Prostate gland (tissue), 2 donors: ENCODE results near the gene SLC25A31. TPM values are rescaled to one million over a fixed set of nuclear protein-coding genes. Genes with fewer than 3 reads are reported as not detected.

ENCODE experiments used
- DNase-seq: peaks from one replicate; pipeline ENCODE4 v3.0.0-alpha.2; 2019; ENCODE audit warnings: low spot score
- H3K27ac ChIP-seq, 2 donors: fragments of 200-600 bp; sonication (generic); 2 replicates each; pipeline ENCODE4 v1.5.1; 2017 to 2019
- H3K27me3 ChIP-seq: fragments of 200-600 bp; sonication (generic); replicated peaks from 2 replicates; pipeline ENCODE4 v1.5.1; 2019; ENCODE audit not compliant: insufficient read depth
- H3K36me3 ChIP-seq, 2 donors: fragments of 200-600 bp; sonication (generic); 1 replicate in 1 of 2; 2 replicates in 1 of 2; pipeline versions ENCODE4 v1.5.1 to v1.8.1; 2017 to 2019
- H3K4me1 ChIP-seq: fragments of 200-600 bp; sonication (generic); replicated peaks from 2 replicates; pipeline ENCODE4 v1.5.1; 2019
- H3K4me3 ChIP-seq, 2 donors: fragments of 200-600 bp; sonication (generic); 2 replicates each; pipeline ENCODE4 v1.5.1; 2017 to 2019
- H3K9me3 ChIP-seq: fragments of 200-600 bp; sonication (generic); 2 replicates; pipeline ENCODE4 v1.5.1; 2017
- CTCF ChIP-seq, 4 experiments: fragments of 200-600 bp in 2 of 4; fragments of 450-650 bp in 2 of 4; sonication (generic) in 2 of 4; IDR thresholded peaks; 1 replicate in 3 of 4; 2 replicates in 1 of 4; pipeline ENCODE4 v1.5.1; 2016 to 2019; ENCODE audit warnings: antibody characterized with exemption in 4 of 4, mild to moderate bottlenecking in 2 of 4, moderate library complexity in 2 of 4
- POLR2A ChIP-seq: fragments of 450-650 bp; IDR thresholded peaks from one replicate; pipeline ENCODE4 v1.6.1; 2016; ENCODE audit warnings: antibody characterized with exemption, mild to moderate bottlenecking
- POLR2AphosphoS5 ChIP-seq: sonication (generic); formaldehyde crosslinking; IDR thresholded peaks from one replicate; pipeline ENCODE4 v1.6.1; 2017; ENCODE audit warnings: antibody characterized with exemption
- WGBS: methylation state at CpG from one replicate; pipeline ENCODE4 v1.1.5; 2018; 5-methylcytosine and 5-hydroxymethylcytosine counted together
- intact Hi-C: fragments of 100-400 bp; cut with DNase I; formaldehyde crosslinking; loops from one replicate; pipeline ENCODE4 v1.14.2; 2022
- total RNA-seq, 2 donors: library from RNA; depleted of rRNA; stranded (reverse); fragments of >200 nt; gene quantifications; one replicate each; pipeline ENCODE4 v1.1.0, GENCODE V29; 2016

Gene SLC25A31
- total RNA-seq, 2 donors from 2014 or later = 7.7 TPM; not detected in 1

GRCh38 chr4:127809173-127809800, 79.1 kb downstream of the SLC25A31 start:
- WGBS = 82% methylated on average over 6 of the region's 6 CpGs
- H3K27me3 ChIP-seq = no peaks in the 10 kb centered on the region

GRCh38 chr4:127810551-127810950, 80.4 kb downstream of the SLC25A31 start:
- Histone ChIP-seq H3K27ac (no peak overlapping the region), H3K4me3 (no peak overlapping the region), H3K4me1 (no peaks in the 10 kb centered on the region), H3K36me3 (no peaks in the 10 kb centered on the region), H3K9me3 (no peaks in the 10 kb centered on the region), H3K27me3 (no peaks in the 10 kb centered on the region)
- WGBS = 88% methylated on average over 3 of the region's 3 CpGs
- TF ChIP-seq POLR2A (no peak), CTCF (IDR thresholded peaks at IDR 0.05) (no peak), POLR2AphosphoS5 (no peak)
- intact Hi-C loops = no loop called here
- no peak for DNase-seq

More at GRCh38 chr4:127809173-127809800, 79.1 kb downstream of the SLC25A31 start:
- no peaks in the 10 kb centered on the region for H3K36me3 ChIP-seq
- TF ChIP-seq POLR2A = no peak
- TF ChIP-seq CTCF (IDR thresholded peaks at IDR 0.05) = no peak
- TF ChIP-seq POLR2AphosphoS5 = no peak
- intact Hi-C loops = no loop called here
- no peak for DNase-seq
- no peaks in the 10 kb centered on the region for H3K4me1 ChIP-seq
- no peaks in the 10 kb centered on the region for H3K9me3 ChIP-seq
- H3K27ac ChIP-seq = no peak overlapping the region
- H3K4me3 ChIP-seq = no peak overlapping the region

GRCh38 chr4:127822430-127822829, 92.2 kb downstream of the SLC25A31 start:
- intact Hi-C loops = no loop called here
- Histone ChIP-seq H3K4me3 (no peak overlapping the region), H3K9me3 (no peaks in the 10 kb centered on the region), H3K27me3 (no peaks in the 10 kb centered on the region), H3K27ac (no peak overlapping the region), H3K4me1 (no peaks in the 10 kb centered on the region), H3K36me3 (no peaks in the 10 kb centered on the region)
- no peak for DNase-seq
- TF ChIP-seq POLR2AphosphoS5 (no peak), CTCF (IDR thresholded peaks at IDR 0.05) (no peak), POLR2A (no peak)
- WGBS = 68% methylated on average over 2 of the region's 2 CpGs

Other genes starting within 250 kb of the SLC25A31 start
- 10 to 100 TPM in 1 of 2 donors, 1 to 10 TPM in 1; 6.1 to 13.9 TPM for gene INTU, start 97.4 kb upstream of the SLC25A31 start, total RNA-seq
- 10 to 100 TPM in 1 of 2 donors, 1 to 10 TPM in 1; 8.8 to 12.9 TPM for gene HSPA4L, start 51.9 kb downstream of the SLC25A31 start, total RNA-seq
- gene PLK4, start 150.5 kb downstream of the SLC25A31 start, total RNA-seq = 10 to 100 TPM in 1 of 2 donors, 1 to 10 TPM in 1; 6.8 to 14.6 TPM
- gene MFSD8, start 234.8 kb downstream of the SLC25A31 start, total RNA-seq = 10 to 100 TPM; 12.6 to 21.0 TPM
- 10 to 100 TPM in 1 of 2 donors, 1 to 10 TPM in 1; 5.7 to 10.6 TPM for gene ABHD18, start 235.0 kb downstream of the SLC25A31 start, total RNA-seq